Fibroblast of the aortic adventitia (primary cell): ENCODE data around the gene CLPSL1. TPM values are rescaled to one million over a fixed set of nuclear protein-coding genes. Genes with fewer than 3 reads are reported as not detected.

ENCODE experiments used
- DNase-seq: peaks from one replicate; pipeline ENCODE4 v3.0.0-alpha.2; 2010; ENCODE audit warnings: low read depth
- H3K4me3 ChIP-seq: 2 replicates; pipeline ENCODE4 v1.5.1; 2011; ENCODE audit warnings: low read depth, mild to moderate bottlenecking, control low read depth, low read length, moderate library complexity
- total RNA-seq: library from RNA; depleted of rRNA; stranded (reverse); fragments of >200 nt; gene quantifications from 2 replicates; pipeline ENCODE4 v1.2.3, GENCODE V29; 2012; ENCODE audit warnings: low replicate concordance
- TF ChIP-seq, protein P1 (sequence below): IDR thresholded peaks from 2 replicates; pipeline ENCODE4 v1.5.1; 2011; ENCODE audit warnings: mild to moderate bottlenecking, low read length, control low read depth, inconsistent platforms; ENCODE audit not compliant: insufficient read depth

Gene CLPSL1
- total RNA-seq, 1 donor, result not detected

DNA sequence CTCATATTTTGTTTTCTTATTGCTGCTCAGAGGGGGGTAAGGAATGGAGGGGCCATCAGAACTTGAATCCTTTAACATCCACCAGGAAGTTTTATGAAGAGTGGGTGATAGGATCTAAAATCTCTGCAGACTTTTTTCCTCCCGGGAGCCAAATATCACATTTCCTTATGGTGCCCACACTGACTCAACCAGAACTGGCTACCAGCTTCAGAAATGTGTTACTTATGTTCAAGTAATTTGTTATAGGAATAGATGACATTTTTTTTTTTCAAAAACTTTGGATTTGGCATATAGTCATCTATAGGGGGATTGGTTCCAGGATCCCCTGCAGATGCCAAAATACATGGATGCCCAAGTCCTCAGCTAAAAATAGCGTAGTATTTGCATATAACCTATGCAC is 42.8 kb downstream of the CLPSL1 start:
- no peak overlapping the region for H3K4me3 ChIP-seq
- DNase-seq, result no peak
- TF ChIP-seq, protein P1, sequence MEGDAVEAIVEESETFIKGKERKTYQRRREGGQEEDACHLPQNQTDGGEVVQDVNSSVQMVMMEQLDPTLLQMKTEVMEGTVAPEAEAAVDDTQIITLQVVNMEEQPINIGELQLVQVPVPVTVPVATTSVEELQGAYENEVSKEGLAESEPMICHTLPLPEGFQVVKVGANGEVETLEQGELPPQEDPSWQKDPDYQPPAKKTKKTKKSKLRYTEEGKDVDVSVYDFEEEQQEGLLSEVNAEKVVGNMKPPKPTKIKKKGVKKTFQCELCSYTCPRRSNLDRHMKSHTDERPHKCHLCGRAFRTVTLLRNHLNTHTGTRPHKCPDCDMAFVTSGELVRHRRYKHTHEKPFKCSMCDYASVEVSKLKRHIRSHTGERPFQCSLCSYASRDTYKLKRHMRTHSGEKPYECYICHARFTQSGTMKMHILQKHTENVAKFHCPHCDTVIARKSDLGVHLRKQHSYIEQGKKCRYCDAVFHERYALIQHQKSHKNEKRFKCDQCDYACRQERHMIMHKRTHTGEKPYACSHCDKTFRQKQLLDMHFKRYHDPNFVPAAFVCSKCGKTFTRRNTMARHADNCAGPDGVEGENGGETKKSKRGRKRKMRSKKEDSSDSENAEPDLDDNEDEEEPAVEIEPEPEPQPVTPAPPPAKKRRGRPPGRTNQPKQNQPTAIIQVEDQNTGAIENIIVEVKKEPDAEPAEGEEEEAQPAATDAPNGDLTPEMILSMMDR, result no peak

DNA sequence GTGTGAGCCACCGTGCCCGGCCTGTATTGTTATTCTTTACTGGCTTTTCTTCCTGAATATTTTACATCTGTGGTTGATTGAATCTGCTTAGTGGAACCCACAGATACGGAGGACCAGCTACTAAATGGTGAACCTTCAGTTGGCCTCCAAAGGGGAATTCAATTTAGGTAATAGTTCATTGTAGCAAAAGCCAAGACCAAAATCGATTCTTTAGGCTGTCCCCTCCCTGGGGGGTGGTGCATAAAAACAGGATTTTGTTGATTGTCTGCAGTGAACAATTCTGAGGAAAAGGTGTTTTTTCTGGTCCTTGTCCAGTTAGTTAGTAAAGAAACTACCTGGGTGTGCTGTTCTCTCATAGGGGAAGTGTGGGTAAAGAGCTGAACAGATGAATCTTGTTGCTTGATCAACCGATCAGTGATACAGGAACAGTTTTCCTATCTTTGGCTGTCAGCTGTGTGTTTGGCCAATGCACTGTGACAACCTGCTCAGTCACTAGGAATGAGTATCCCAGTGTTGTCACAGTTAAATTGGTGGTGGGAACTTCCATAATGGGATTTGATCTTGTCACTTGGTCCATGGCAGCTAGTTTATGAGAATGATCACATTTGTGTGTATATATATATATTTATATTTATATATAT is 43.9 kb downstream of the CLPSL1 start:
- no peak for DNase-seq
- TF ChIP-seq, protein P1, result no peak

DNA sequence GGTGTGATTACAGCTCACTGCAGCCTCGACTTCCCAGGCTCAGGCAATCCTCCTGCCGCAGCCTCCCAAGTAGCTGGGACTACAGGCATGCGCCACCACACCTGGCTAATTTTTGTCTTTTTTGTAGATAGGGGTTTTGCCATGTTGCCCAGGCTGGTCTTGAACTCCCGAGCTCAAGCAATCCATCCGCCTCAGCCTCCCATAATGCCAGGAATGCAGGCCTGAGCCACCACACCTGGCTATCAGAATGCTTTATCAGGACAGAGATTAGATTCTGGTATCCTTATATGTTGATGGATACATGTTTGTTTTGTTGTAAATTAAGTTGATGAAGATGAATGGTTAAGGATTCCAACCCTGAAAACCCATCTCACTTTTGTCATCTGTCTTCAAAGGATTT is 48.5 kb downstream of the CLPSL1 start:
- H3K4me3 ChIP-seq, result no peak overlapping the region
- TF ChIP-seq, protein P1, result no peak
- no peak for DNase-seq

More for the DNA sequence above, 43.9 kb downstream of the CLPSL1 start:
- H3K4me3 ChIP-seq, result no peak overlapping the region

DNA sequence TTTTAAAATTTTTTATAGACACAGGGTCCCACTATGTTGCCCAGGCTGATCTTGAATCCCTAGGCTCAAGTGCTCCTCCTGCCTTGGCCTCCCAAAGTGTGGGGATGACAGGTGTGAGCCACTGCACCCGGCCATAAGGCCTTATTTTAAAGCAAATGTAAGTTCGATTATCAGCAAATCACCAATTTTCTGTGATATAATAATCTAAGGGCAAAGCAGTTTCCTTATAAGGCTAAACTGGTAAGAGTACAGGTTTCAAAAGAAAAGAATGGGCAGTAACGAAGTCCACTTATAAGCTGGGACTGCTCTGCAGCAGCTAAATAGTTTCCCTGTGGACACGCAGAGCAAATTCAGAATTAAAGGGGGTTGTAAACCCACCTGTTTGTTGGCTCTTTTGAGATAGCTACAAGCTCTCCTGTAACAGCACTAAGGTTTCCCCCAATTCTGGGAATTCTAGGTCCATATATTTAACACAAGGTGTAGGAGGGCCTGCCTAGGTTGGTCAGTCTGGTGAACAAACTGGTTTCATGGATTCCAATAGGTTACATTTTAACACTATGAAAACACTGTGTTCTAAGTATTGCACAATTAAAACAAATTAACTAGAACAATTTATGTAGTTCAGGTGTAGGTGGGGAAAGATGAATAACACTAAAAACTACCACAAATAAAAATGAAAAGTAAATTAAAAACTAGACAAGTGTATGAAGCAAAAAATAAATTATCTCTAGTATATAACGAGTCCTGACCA is 50.6 kb downstream of the CLPSL1 start:
- DNase-seq, result no peak
- TF ChIP-seq, protein P1, result no peak
- no peak overlapping the region for H3K4me3 ChIP-seq

DNA sequence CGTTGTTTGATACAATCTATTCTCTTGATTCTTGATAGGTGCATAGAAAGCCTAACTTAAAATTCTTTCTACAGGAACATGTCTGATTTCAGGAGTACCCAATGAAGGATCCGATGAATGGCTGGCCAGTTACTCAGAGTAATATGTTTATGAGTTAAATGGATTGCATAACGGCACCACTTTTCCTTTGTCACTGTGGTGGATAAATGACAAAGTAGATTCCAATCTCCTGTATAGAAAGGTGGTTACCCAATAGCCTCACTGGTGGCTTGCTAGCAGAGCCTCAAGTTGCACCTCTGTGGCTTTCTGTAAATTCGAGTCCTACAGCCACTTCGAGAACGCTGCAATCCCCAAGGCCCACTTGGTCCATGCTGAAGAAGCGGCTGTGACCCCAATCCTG is 52.7 kb downstream of the CLPSL1 start:
- no peak for DNase-seq
- no peak overlapping the region for H3K4me3 ChIP-seq
- TF ChIP-seq, protein P1, result no peak

Other genes starting within 250 kb of the CLPSL1 start
- 2.9 and 5.3 TPM in 2 replicates for gene FKBP5, start 92.1 kb upstream of the CLPSL1 start, total RNA-seq
- 0.45 TPM in 1 of 2 replicates, not detected in the other for gene ARMC12, start 44.0 kb upstream of the CLPSL1 start, total RNA-seq
- gene CLPSL2, start 4.4 kb upstream of the CLPSL1 start, total RNA-seq, result not detected in 2 replicates
- not detected in 2 replicates for gene CLPS, start 16.3 kb downstream of the CLPSL1 start, total RNA-seq
- not detected in 2 replicates for gene LHFPL5, start 24.3 kb downstream of the CLPSL1 start, total RNA-seq
- gene SRPK1, start 140.1 kb downstream of the CLPSL1 start, total RNA-seq, result 44.6 and 86.9 TPM in 2 replicates
- 0.18 TPM in 1 of 2 replicates, not detected in the other for gene SLC26A8, start 243.6 kb downstream of the CLPSL1 start, total RNA-seq
- 72.5 and 99.8 TPM in 2 replicates for gene MAPK14, start 246.8 kb downstream of the CLPSL1 start, total RNA-seq